NCI-H1930 (cell line): ENCODE measurements around the gene LSM8.
"Not testable (repeated sequence)": the region's sequence is repeated elsewhere in the genome, so short reads cannot be mapped to it uniquely, and the experiment has no call there.

ENCODE experiments used
- DNase-seq, 2 experiments: peaks; one replicate each; lab custom pipeline; 2025; lab: John Stamatoyannopoulos, UW

Gene LSM8

DNA sequence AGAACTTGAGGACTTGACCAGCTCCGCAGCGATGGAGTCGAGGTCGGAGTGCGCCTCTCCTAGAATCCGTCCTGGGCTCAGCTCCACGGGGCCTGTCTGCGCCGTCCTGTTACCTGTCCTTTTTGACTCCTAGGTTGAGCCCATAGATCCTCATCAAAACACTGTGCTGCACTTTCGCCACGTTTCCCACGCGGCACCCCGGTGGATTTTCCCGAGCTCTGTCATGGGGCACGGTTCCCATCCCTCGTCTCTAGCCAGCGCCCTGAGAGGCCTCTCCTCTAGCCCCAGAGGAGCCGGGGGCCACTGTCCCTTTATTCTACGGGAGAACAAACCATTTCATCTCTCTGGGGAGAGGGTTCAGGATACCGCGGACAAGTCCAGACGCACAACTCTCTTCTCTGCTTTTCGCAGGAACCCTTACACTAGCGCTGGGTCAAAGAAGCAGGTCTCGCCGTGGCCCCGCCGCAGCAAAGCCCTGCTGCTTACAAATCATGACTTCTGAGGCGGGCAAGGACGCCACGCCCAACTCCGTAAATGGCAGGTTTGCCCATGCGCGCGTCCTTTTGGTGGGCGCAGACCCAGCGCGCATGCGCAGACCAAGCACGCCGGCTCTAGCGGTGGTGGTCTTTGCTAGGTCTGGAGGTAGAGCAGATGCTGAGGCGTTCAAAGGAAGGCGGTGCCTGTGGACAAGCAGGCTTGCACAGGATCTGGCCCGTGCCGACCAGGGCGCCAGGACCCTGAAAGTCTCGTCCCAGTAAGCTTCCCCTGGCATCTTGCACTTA, 30.3 kb downstream of the LSM8 start:
- DNase-seq, result peak; percentile 91 to 93

DNA sequence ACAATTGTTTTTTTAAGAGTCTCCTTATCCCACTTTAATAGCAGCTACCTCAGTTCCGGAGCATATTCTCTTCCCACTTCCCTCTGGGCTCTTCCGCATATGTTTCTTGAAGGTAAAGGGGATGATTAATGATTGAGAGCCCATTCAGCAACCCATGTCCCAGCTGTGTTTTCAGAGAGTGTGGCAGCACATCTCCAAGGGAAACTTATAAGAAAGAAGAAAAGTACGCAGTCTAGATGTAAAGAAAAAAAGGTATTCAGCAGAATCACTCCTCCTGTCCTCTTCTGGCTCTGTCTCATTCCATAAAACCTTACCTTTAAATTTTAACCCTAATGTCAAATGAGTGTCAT, 30.8 kb downstream of the LSM8 start:
- DNase-seq, result no peak

DNA sequence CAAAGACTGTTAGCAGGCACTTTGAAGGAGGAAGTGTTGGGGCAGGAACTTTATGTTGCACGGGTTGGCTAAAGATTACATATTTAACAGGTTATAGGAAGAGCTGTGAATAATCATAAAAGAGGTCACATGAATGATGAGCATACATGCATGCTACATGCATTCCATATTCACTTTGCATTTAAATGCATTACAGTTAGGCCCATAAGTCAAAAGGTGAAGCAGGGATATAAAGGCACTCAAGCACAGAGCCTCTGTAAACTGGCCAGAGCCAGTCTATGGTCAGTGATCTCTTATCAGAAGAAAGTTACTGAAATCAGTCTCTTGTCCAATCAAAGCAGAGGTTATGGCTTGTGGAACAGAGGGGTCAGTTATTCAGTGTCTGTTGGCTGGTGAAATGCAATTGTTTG, 33.3 kb downstream of the LSM8 start:
- DNase-seq, result no peak

DNA sequence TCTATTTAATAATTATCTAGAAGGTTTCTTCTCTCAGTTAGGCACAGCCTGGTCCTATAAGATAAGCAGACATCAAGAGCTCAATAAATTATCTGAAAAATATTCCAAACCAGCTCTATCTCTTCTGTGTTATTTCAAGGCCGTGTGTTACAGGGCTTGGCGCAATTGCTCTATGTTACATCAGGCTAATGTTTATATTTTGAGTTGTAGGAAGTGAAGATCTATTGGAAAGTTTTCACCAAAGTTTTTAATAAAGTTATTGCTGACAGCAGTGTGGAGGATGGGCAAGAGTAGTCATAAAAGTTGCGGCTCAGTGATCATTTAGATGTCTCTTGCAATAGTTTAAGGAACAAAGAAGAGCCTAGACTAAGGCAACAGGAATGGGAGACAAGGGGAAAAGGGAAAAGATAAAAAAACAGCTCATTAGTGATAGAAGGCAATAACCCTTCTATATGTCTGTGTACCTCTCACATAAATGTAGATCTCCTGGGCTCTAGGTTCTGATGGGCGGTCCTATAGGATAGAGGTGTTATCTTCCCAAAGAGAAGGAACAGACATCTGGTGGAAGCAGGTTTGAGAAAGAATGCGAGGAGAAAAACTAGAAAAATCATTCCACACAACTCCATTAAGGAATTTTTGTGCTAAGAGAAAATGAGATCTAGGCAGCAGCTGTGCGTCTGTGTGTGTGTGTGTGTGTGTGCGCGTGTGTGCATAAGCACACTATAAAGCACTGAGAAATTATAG, 34.6 kb downstream of the LSM8 start:
- no peak for DNase-seq

DNA sequence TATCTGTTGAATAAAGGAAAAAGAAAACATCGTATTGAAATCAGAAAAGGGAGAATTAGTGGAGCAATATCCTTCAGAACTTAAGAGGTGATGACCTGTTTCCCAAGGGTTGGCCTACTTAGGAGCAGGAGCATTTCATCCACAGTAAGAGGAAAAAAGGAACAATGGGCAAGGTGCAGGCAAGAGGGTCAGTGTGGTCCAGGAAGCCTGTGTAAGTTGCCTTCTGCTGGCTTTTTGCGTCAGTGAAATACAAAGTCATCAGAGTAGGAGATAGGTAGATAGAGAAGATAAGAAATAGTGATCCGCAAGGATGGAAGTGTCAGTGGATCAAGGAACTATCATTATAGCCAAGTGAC, 35.2 kb downstream of the LSM8 start:
- no peak for DNase-seq

DNA sequence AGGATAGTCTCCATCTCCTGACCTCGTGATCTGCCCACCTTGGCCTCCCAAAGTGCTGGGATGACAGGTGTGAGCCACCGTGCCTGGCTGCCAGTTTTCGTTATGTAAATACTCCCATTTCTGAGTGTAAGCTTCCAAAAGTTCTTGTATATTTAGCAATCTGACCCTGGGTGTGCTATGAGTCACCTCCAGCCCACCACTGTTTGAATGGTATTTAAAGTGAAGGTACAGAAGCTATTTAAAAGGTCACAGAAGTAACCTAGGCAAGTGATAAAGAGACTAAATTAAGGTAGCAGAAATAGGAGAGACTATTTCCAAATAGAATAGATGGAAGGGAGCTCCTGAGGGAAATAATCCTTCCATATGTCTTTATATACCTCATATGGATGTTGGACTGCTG, 36.6 kb downstream of the LSM8 start:
- no peak for DNase-seq

DNA sequence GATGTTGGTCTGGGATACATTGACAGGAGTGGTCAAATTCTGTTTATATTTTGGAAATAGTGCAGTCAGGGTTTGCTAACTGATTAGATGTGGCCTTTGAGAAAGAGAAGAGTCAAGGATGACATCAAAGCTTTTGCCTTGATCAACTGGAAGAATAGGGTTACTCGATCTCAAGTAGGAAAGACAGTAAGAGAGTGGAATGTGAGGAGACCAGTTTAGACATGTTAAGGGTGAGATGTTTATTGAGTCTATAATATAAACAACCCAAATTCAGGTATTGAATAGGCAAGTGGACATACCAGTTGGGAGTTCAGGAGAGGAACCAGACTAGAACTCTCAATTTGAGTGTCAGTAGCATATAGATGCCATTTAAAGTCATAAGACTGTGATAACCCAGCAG, 38.6 kb downstream of the LSM8 start:
- no peak for DNase-seq

DNA sequence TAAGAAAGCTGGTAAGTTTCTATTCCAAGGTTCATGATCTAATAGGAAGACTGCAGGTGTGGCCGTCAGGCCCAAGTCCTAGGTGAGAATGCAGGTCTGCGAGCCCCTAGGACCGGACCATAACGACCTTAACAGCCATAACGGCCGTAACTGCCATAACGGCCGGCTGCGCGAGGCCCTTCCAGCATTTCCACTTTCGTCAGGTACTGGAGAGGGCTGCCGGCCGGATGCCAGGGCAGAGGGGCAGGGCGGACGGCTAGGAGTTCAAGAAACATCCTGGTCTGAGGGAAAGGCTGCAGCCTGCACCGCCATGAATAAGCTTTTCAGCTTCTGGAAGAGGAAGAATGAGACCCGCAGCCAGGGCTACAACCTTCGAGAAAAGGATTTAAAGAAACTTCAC, 40.6 kb downstream of the LSM8 start, which contains the start of gene ANKRD7:
Gene ANKRD7 (plus strand): TSS at position 184 of the 400 bp plus-strand sequence. CDS start 127 bp downstream, at position 311.
- no peak for DNase-seq

DNA sequence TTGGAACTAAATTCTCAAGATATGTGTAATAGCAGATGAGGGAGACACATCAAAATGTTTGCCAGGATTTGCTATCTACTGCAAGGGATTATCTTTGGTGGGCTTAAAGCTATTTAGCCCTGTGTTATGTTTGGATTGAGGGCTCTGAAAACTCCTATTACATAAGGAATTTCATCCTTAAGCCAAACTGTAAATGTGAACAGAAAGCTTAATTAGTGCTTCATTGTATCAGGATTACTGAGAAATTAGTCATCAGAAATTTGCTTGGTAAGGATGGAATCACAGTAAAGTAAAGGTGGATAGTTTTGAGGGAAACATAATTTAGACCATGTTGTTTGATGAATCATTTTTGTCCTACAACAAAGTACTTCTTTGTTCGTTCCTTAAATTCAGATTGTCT, 48.9 kb downstream of the LSM8 start:
- no peak for DNase-seq

DNA sequence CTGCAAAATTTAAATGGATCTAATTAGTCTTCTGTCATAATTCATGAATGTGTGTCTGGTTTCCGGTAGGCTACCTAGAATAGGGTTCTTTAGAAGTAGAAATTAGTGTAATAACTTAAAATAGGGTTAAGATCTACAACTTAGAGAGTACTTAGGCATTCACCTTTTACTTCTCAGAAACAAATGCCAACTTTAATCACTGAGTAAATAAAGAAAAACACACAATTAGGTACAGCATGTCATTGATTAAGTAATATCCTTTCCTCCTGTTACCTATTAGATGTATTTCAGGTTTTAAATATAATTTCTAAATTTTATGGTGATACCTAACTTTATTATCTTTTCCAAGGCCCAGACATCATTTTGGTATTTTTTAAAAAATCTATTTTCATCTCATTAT, 49.8 kb downstream of the LSM8 start:
- no peak for DNase-seq

DNA sequence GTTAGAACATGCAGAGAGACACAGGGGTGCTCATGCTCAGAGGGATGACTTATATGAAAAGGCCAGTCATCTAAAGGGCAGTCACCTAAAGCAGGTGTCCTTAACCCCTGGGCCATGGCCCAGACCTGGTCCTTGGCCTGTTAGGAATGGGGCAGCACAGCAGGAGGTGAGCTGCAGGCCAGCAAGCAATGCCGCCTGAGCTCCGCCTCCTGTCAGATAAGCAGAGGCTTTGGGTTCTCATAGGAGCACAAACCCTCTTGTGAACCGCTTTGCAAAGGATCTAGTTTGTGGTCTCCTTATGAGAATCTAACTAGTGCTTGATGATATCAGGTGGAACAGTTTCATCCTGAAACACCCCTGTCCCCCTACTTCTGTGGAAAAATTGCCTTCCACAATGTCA, 55.0 kb downstream of the LSM8 start:
- DNase-seq, result no peak

DNA sequence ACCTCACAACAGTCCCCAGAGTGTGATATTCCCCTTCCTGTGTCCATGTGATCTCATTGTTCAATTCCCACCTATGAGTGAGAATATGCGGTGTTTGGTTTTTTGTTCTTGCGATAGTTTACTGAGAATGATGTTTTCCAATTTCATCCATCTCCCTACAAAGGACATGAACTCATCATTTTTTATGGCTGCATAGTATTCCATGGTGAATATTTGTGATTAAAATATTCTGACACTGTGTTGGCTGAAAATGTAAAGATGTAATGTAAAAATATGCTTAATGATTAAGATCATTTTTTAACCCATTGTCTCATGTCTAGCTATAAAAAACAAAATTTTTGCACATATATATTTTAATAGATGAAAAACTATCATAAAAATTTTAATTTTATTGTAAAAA, 56.4 kb downstream of the LSM8 start:
- not testable (repeated sequence) for DNase-seq
